ENCODE measurements around the gene KCNK10. TPM values are rescaled to one million over a fixed set of nuclear protein-coding genes. Genes with fewer than 3 reads are reported as not detected.

KCNK10 gene
- total and polyA plus RNA-seq, 2 donors (not counting 1 experiment from before 2014, with no cell fraction given) = 0.20 TPM; not detected in 1

- Mint-ChIP-seq H3K9me3 (ENCODE audit: insufficient read depth) (peaks cover 3% of the 10 kb centered on the region), H3K4me1 (no peaks in the 10 kb centered on the region), H3K4me3 (no peak overlapping the region), H3K27me3 (peaks cover 36% of the 10 kb centered on the region), H3K27ac (no peak overlapping the region)
- Histone ChIP-seq H3K4me3 (ENCODE audit: control extremely low read depth in 1 of 5, extremely low read depth in 1 of 5, insufficient read depth in 1 of 5, low read depth in 2 of 5, low read length in 4 of 5) (no peak overlapping the region), H3K27ac (ENCODE audit: low read length in 2 of 2) (no peak overlapping the region), H3K9me3 (ENCODE audit: control extremely low read depth in 1 of 3, control insufficient read depth in 2 of 3, insufficient read depth in 1 of 3, low read length in 2 of 3) (peaks cover 0 to 4% (median 0%) of the 10 kb centered on the region in 3 donors), H3K27me3 (replicated peaks in 1 of 4; ENCODE audit: control extremely low read depth in 1 of 4, control insufficient read depth in 3 of 4, insufficient read depth in 4 of 4, low read length in 3 of 4) (peaks cover 0 to 6% (median 2%) of the 10 kb centered on the region in 4 experiments), H3K9ac (ENCODE audit: low read length) (no peak overlapping the region), H4K20me1 (ENCODE audit: control insufficient read depth, insufficient read depth, low read length, poor library complexity, severe bottlenecking) (no peaks in the 10 kb centered on the region), H3K79me2 (ENCODE audit: control insufficient read depth, insufficient read depth, low read length) (no peaks in the 10 kb centered on the region), H3K4me1 (ENCODE audit: control insufficient read depth in 2 of 2, insufficient read depth in 2 of 2, low read length in 2 of 2) (no peaks in the 10 kb centered on the region), H3K36me3 (replicated peaks in 1 of 2; ENCODE audit: control extremely low read depth in 1 of 2, control insufficient read depth in 1 of 2, extremely low read depth in 1 of 2, insufficient read depth in 2 of 2, low read length in 1 of 2) (no peaks in the 10 kb centered on the region), H3K4me2 (replicated peaks; ENCODE audit: low read depth, low read length, poor library complexity, severe bottlenecking) (no peak overlapping the region), H2AFZ (ENCODE audit: insufficient read depth, low read depth, low read length, poor library complexity, severe bottlenecking) (no peak overlapping the region)
- no peak for DNase-seq
- no peak for TF ChIP-seq EZH2 (IDR thresholded peaks at IDR 0.05; ENCODE audit: borderline replicate concordance, insufficient read depth, low read depth, low read length, poor library complexity, severe bottlenecking)
- TF ChIP-seq, protein P1, sequence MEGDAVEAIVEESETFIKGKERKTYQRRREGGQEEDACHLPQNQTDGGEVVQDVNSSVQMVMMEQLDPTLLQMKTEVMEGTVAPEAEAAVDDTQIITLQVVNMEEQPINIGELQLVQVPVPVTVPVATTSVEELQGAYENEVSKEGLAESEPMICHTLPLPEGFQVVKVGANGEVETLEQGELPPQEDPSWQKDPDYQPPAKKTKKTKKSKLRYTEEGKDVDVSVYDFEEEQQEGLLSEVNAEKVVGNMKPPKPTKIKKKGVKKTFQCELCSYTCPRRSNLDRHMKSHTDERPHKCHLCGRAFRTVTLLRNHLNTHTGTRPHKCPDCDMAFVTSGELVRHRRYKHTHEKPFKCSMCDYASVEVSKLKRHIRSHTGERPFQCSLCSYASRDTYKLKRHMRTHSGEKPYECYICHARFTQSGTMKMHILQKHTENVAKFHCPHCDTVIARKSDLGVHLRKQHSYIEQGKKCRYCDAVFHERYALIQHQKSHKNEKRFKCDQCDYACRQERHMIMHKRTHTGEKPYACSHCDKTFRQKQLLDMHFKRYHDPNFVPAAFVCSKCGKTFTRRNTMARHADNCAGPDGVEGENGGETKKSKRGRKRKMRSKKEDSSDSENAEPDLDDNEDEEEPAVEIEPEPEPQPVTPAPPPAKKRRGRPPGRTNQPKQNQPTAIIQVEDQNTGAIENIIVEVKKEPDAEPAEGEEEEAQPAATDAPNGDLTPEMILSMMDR (IDR thresholded peaks at IDR 0.05) = no peak
- ChIA-PET POLR2A (no interaction called here), CTCF (no interaction called here)
- intact Hi-C loops (cut with micrococcal nuclease) = no loop called here
- ATAC-seq (ENCODE audit: low read depth) = no peak
- no CpG with 5 or more reads among the region's 1 CpG for WGBS (ENCODE audit: insufficient coverage)
These were observed 185.7 kb downstream of the KCNK10 start for GRCh38 chr14:88137327-88137726.

Other genes starting within 250 kb of the KCNK10 start
- gene SPATA7, start 62.4 kb upstream of the KCNK10 start, total RNA-seq = 3.2 and 3.3 TPM in 2 replicates
- 0.59 and 0.86 TPM in 2 replicates for gene SPATA7, start 62.4 kb upstream of the KCNK10 start, polyA plus RNA-seq
- gene PTPN21, start 231.7 kb upstream of the KCNK10 start, total RNA-seq = not detected in 2 replicates
- gene PTPN21, start 231.7 kb upstream of the KCNK10 start, polyA plus RNA-seq = not detected in 2 replicates
- 47.0 and 48.0 TPM in 2 replicates for gene ZC3H14, start 239.8 kb upstream of the KCNK10 start, total RNA-seq
- gene ZC3H14, start 239.8 kb upstream of the KCNK10 start, polyA plus RNA-seq = 21.2 and 31.1 TPM in 2 replicates